ENCODE measurements around the gene PRKCH. TPM values are rescaled to one million over a fixed set of nuclear protein-coding genes. Genes with fewer than 3 reads are reported as not detected.

Gene PRKCH
- total and polyA plus RNA-seq, 2 of the 13 experiments (the other 11 are each of a cell fraction or from before 2014, with no cell fraction given): 0.48 to 1.3 TPM

DNA sequence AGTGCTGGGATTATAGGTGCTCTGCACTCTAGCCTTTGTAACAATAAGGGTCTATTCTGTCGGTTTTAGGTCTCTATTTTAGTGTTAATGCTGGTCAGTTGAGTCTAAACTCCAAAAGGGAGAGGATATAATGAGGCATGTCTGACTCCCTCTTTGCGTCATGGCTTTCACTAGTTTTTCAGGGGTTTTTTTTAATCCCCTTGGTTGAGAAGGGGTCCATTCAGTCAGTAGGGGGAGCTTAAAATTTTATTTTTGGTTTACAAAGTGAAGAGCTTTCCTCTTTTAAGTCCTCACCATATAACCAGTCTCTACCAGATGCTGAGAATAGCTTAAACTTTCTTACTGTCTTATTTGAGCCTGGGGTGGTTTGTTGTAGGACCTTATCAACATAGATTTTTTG is 106.9 kb downstream of the PRKCH start (continued):
- no peak for TF ChIP-seq MEIS1 (CRISPR knock-in tag; IDR thresholded peaks at IDR 0.05; ENCODE audit: borderline replicate concordance)

DNA sequence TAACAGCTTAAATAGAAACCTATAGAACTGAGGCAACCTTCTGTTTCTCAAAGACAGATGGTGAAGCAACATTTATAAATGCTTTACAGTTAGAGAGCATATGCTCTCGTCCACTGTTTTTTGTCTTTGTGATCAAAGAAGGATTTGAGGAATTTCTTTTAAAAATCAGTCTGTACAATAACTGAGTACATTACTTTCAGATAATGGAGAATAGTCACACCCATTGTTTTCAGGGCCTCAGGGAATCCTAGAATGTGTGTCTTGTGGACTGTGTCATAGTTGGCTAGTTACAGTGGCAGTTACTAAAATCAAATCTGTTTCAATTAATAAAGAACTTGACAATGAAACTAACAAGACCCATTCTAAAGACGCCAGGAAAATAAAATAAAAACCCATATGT is 107.9 kb downstream of the PRKCH start:
- Histone ChIP-seq H3K9ac (ENCODE audit: insufficient read depth, low read depth, low read length) (no peak overlapping the region), H3K79me2 (ENCODE audit: insufficient read depth, low read length) (no peaks in the 10 kb centered on the region), H3K36me3 (replicated peaks in 1 of 2; ENCODE audit: control insufficient read depth in 1 of 2, insufficient read depth in 2 of 2, low read length in 2 of 2) (no peaks in the 10 kb centered on the region), H3K9me3 (ENCODE audit: low read length) (no peaks in the 10 kb centered on the region), H3K4me1 (ENCODE audit: insufficient read depth, low read length) (no peaks in the 10 kb centered on the region), H2AFZ (ENCODE audit: low read length) (no peak overlapping the region), H4K20me1 (ENCODE audit: insufficient read depth, low read length) (no peaks in the 10 kb centered on the region), H3K27ac (ENCODE audit: extremely low read length, insufficient read depth, low read length) (no peak overlapping the region), H3K27me3 (ENCODE audit: control insufficient read depth in 1 of 2, insufficient read depth in 2 of 2, low read length in 2 of 2) (no peaks in the 10 kb centered on the region), H3K4me3 (replicated peaks in 1 of 3; ENCODE audit: insufficient read depth in 1 of 3, low read depth in 2 of 3, low read length in 3 of 3) (no peak overlapping the region), H3K4me2 (ENCODE audit: low read depth, low read length) (no peak overlapping the region)
- TF ChIP-seq NRL (CRISPR knock-in tag; IDR thresholded peaks at IDR 0.05; ENCODE audit: borderline replicate concordance): no peak
- no peak for TF ChIP-seq FLYWCH1 (CRISPR knock-in tag; IDR thresholded peaks at IDR 0.05)
- TF ChIP-seq HES4 (CRISPR knock-in tag; IDR thresholded peaks at IDR 0.05; ENCODE audit: borderline replicate concordance): no peak
- no peak for TF ChIP-seq NR2F1 (CRISPR knock-in tag; IDR thresholded peaks at IDR 0.05)
- no peak for TF ChIP-seq AKNA (CRISPR knock-in tag; IDR thresholded peaks at IDR 0.05; ENCODE audit: borderline replicate concordance)
- TF ChIP-seq ZNF775 (CRISPR knock-in tag; IDR thresholded peaks at IDR 0.05; ENCODE audit: borderline replicate concordance): no peak
- no peak for TF ChIP-seq ZNF577 (CRISPR knock-in tag; IDR thresholded peaks at IDR 0.05; ENCODE audit: borderline replicate concordance, low read depth)
- TF ChIP-seq ZBTB1 (CRISPR knock-in tag; IDR thresholded peaks at IDR 0.05; ENCODE audit: borderline replicate concordance): no peak
- TF ChIP-seq, protein P1, sequence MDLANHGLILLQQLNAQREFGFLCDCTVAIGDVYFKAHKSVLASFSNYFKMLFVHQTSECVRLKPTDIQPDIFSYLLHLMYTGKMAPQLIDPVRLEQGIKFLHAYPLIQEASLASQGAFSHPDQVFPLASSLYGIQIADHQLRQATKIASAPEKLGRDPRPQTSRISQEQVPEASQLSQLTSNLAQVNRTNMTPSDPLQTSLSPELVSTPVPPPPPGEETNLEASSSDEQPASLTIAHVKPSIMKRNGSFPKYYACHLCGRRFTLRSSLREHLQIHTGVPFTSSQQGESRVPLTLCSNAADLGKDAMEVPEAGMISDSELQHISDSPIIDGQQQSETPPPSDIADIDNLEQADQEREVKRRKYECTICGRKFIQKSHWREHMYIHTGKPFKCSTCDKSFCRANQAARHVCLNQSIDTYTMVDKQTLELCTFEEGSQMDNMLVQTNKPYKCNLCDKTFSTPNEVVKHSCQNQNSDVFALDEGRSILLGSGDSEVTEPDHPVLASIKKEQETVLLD (CRISPR knock-in tag; IDR thresholded peaks at IDR 0.05; ENCODE audit: low read depth): no peak
- TF ChIP-seq SOX13 (IDR thresholded peaks at IDR 0.05): no peak
- TF ChIP-seq SOX13 (CRISPR knock-in tag; conservative IDR thresholded peaks at IDR 0.05 in 1 of 2, IDR thresholded peaks at IDR 0.05 in 1 of 2): no peak
- no peak for TF ChIP-seq MXD3 (CRISPR knock-in tag; IDR thresholded peaks at IDR 0.05)
- TF ChIP-seq NFYC (CRISPR knock-in tag; IDR thresholded peaks at IDR 0.05): no peak
- no peak for TF ChIP-seq TOPORS (CRISPR knock-in tag; IDR thresholded peaks at IDR 0.05)
- in situ Hi-C loops (cut with HindIII; ENCODE audit: extremely low pct_ligation_motif_present, low pct_unique_long_range_greater_than_20kb): no loop called here
- ChIA-PET CTCF (ENCODE audit: low intra/inter-chr PET ratio, low total read pairs) (no interaction called here), POLR2A (no interaction called here)
- ATAC-seq: no peak
- no peak for DNase-seq (ENCODE audit: low spot score)
- FAIRE-seq: no peak
- WGBS (ENCODE audit: low lambda C conversion rate): 3% methylated on average over 2 of the region's 2 CpGs
- intact Hi-C loops (cut with micrococcal nuclease; ENCODE audit: unreplicated experiment): no loop called here
- BruUV-seq (replicated peaks): no TSS peak
